ENCODE results near the gene RAB11B.
"Not testable (repeated sequence)": the region's sequence is repeated elsewhere in the genome, so short reads cannot be mapped to it uniquely, and the experiment has no call there.

The RAB11B gene

GRCh38 chr19:8392017-8392591 is 1.9 kb downstream of the RAB11B start:
- FAIRE-seq (no peak), DNase-seq (ENCODE audit: insufficient read length, low spot score) (no peak)

GRCh38 chr19:8393192-8393870 is 3.2 kb downstream of the RAB11B start:
- DNase-seq (ENCODE audit: insufficient read length, low spot score) = no peak
- FAIRE-seq = no peak

DNA sequence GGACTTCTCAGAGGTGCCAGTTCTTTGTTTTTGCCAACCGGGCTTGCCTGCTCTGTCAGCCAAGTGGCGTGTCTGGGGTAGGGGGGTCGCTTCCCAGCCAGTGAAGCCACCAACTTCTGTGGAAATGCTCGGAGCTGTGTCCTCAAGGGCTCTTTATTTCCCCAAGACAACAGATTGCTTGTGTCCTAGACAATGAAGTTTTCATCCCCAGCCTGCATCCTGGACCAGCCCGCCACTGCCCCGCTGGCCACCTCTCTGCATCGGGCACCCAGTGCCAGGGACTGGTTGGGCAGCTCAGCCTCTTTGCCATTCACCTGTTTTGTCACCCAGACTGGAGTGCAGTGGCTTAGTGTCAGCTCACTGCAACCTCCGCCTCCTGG is 3.7 kb downstream of the RAB11B start:
- FAIRE-seq = no peak
- DNase-seq (ENCODE audit: insufficient read length, low spot score) = no peak

- DNase-seq (ENCODE audit: insufficient read length, low spot score) (no peak), FAIRE-seq (no peak)
These were observed 5.5 kb downstream of the RAB11B start for GRCh38 chr19:8395621-8396082.

DNA sequence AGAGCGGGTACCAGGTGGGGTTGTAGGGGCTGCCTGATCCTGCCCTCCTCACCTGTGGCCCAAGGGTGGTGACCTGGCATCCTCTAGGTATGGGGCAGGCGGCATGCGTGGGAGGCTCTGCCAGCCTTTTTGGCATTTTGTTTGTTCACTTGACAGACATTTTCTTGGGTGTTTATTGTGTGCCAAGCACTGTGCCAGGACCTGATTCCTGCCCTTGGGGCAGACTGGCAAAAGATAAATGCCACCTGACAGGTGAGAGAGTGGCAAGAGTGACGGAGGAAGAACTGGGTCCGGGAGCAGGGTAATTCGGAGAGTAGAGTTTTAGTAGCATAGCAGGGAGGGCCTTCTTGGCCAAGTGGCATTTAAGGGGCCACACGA is 6.0 kb downstream of the RAB11B start:
- FAIRE-seq (peak; percentile 33), DNase-seq (ENCODE audit: insufficient read length, low spot score) (no peak)

- DNase-seq (ENCODE audit: insufficient read length, low spot score) (peak; percentile 52), FAIRE-seq (peak; percentile 76)
These were observed 6.5 kb downstream of the RAB11B start for GRCh38 chr19:8396563-8397203.

GRCh38 chr19:8397271-8397670 is 7.1 kb downstream of the RAB11B start:
- DNase-seq (ENCODE audit: insufficient read length, low spot score) = no peak
- peak; percentile 73 for FAIRE-seq

GRCh38 chr19:8397746-8398310 is 7.7 kb downstream of the RAB11B start:
- DNase-seq (ENCODE audit: insufficient read length, low spot score) (no peak), FAIRE-seq (no peak)

DNA sequence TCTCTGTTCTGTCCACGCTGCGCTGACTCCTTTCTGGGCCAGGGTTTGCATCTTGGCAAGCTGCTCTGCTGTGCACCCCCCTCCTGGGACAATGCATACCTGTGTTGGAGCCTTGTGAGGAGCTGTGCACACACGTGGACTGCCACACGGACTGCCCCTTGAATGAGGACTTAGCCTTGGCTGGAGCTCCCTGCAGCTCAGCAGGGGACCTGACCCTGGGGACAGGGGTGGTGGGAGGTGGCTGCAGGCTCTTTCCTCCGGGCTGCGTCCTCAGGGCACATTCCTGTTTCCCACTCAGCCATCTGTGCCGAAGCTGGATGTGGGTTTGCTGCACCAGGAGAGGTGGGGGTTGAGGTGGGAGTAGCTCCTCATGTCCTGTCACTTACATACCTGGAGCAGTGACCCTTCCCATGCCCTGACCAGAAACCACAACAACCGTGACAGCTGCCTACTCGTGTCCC is 8.2 kb downstream of the RAB11B start:
- peak; percentile 33 for FAIRE-seq

DNA sequence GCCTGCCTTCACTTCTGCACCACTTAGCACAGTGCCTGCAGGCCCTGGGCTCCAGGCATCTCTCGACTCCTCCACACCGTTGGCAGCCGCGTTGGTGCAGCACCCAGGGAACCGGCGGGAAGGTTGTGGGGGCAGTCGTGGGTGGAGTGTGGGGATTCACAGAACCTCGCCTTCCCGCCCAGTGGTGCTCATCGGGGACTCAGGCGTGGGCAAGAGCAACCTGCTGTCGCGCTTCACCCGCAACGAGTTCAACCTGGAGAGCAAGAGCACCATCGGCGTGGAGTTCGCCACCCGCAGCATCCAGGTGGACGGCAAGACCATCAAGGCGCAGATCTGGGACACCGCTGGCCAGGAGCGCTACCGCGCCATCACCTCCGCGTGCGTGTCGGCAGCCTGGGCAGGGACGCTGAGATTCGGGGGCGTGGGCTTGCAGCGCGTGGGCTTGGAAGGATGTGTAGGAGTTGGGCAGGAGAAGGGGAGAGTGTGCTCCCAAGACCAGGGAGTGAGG is 9.6 kb downstream of the RAB11B start:
- no peak for DNase-seq (ENCODE audit: insufficient read length, low spot score)
- peak; percentile 48 for FAIRE-seq

More for the DNA sequence above, 8.2 kb downstream of the RAB11B start:
- no peak for DNase-seq (ENCODE audit: insufficient read length, low spot score)

DNA sequence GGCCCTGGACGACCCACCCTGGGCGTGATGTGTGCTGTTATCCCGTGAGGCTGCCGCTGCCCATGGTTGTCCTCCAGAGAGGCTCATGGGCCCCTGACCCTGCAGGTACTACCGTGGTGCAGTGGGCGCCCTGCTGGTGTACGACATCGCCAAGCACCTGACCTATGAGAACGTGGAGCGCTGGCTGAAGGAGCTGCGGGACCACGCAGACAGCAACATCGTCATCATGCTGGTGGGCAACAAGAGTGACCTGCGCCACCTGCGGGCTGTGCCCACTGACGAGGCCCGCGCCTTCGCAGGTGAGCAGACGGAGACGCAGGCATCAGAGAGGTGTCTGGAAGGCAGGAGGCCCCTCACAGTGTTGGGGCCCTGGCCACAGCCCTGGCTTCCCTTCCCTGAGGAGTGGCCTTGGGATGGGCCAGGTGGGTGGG is 11.8 kb downstream of the RAB11B start:
- no peak for DNase-seq (ENCODE audit: insufficient read length, low spot score)
- FAIRE-seq = peak; percentile 4

DNA sequence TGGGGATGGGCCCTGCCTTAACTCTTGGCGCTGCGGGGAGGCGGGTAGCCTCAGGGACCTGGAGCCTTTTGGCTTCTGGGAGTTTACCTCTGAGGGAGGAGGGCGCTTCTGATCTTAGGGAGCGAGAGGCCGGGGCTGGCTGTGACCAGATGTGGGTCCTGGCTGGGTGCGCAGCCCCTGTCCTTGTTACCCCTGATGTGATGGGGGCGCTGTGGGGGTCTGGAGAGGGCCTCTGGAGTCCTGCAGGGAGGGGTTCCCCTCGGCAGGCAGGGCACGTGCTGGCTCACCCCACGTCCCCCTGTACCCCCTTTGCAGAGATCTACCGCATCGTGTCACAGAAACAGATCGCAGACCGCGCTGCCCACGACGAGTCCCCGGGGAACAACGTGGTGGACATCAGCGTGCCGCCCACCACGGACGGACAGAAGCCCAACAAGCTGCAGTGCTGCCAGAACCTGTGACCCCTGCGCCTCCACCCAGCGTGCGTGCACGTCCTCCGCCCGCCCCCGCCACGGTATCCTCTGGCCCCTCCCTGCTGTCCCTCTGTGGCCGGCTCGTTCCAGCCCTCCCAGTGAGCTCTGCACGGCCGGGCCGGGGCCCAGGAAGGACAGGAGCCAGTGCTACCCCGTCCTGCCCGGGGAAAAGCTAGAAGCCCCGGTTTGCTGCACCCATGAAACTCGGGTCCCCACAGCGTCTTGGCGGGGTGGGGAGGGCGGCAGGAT is 13.1 kb downstream of the RAB11B start:
- FAIRE-seq (no peak), DNase-seq (ENCODE audit: insufficient read length, low spot score) (no peak)

DNA sequence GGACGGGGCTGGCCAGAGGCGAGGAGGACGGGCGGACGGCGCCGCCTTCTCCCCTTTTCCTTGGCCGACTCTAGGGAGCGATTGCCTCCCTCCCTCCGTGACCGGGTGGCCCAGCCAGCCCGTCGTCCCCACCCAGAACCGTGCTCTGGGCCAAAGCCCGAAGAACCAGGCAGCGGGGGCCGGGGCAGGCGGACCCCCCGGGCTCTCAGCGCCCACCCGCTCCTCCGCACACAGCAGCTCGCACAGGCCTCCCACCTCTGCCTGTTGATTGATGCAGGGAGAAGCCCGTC is 13.6 kb downstream of the RAB11B start:
- DNase-seq (ENCODE audit: insufficient read length, low spot score) (no peak), FAIRE-seq (no peak)

- DNase-seq (ENCODE audit: insufficient read length, low spot score) (no peak), FAIRE-seq (no peak)
These were observed 14.4 kb downstream of the RAB11B start for GRCh38 chr19:8404391-8405151.

GRCh38 chr19:8410718-8411117 is 20.6 kb downstream of the RAB11B start:
- not testable (repeated sequence) for DNase-seq (ENCODE audit: insufficient read length, low spot score); FAIRE-seq

GRCh38 chr19:8412783-8413628 is 22.8 kb downstream of the RAB11B start, which contains the start of gene MARCHF2:
MARCHF2 (plus strand) TSS chr19:8413305; CDS start chr19:8421841, 8,536 bp downstream.
- FAIRE-seq (peak; percentile 98), DNase-seq (ENCODE audit: insufficient read length, low spot score) (peak; percentile 98)

GRCh38 chr19:8413629-8413995 is 23.5 kb downstream of the RAB11B start:
- FAIRE-seq (no peak), DNase-seq (ENCODE audit: insufficient read length, low spot score) (no peak)

GRCh38 chr19:8416796-8417195 is 26.6 kb downstream of the RAB11B start:
- DNase-seq (ENCODE audit: insufficient read length, low spot score) (no peak), FAIRE-seq (no peak)

Measured in HTR-8/SVneo (cell line).